ENCODE data around the gene CNIH3. TPM values are rescaled to one million over a fixed set of nuclear protein-coding genes. Genes with fewer than 3 reads are reported as not detected.
"Not testable (repeated sequence)": the region's sequence is repeated elsewhere in the genome, so short reads cannot be mapped to it uniquely, and the experiment has no call there.

Gene CNIH3
- 1 to 10 TPM; 1.6 to 3.1 (median 2.2) TPM for polyA plus RNA-seq

DNA sequence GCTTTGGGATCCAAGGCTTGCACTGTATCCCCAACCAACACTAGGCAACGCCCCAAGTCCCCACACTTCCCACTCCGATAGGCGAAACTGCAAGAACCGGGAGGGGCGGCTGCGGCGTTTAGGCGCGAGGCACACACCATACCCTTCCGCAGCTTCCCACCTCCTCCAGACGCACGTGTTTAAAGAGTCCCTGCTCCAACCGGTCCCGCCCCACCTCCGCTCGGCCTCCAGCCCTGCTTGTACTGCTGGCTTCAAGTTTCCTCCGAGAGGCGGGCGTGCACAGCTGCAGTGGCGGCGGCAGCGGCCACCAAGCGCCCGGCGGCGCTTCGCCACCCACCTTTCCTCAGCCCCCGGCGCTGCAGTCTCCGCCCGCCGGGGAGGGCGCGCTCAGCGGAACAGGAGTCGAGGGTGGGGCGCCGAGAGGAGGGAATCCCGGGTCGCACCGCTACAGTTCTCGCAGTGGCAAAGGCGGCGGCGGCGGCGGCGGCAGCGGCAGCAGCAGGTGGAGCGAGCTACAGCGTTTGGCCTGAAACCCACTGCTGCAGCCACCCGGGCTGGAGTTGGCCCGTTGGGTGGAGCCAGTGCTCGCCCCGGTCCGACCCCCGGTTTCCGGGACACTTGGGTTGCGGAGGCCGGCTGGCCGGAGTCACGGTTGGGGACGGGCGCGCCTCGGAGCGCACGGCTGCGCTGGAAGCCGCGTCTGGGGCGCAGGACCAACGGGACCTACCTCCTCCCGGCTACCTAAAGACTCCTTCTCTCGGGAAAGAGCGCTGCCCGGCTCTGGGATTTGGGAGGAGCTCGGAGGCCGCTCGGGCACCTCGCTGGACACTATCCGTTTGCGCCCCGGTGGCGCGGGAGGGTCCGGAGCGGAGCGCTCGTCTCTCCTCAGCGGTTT lies at the start of gene CNIH3:
TSS of gene CNIH3 (plus strand) at position 457 of the 895 bp plus-strand sequence. CDS start 858 bp downstream, outside the sequence.
- 0 to 1% (median 1%) methylated on average over 82 to 91 of the region's 91 CpGs for WGBS, 3 donors
- no peak within 1 kb of the TSS for H3K27ac ChIP-seq (ENCODE audit: low read depth, low read length)

GRCh38 chr1:224566492-224566891 lies 49.6 kb upstream of the CNIH3 start:
- WGBS, 3 donors, result 85 to 92% (median 88%) methylated on average over 1 of the region's 1 CpG

GRCh38 chr1:224569276-224569675 lies 46.8 kb upstream of the CNIH3 start:
- WGBS, 3 donors, result 97 to 98% (median 98%) methylated on average over 6 of the region's 6 CpGs
- no peak overlapping the region for H3K27ac ChIP-seq (ENCODE audit: low read depth, low read length)

More at GRCh38 chr1:224566492-224566891, 49.6 kb upstream of the CNIH3 start:
- H3K27ac ChIP-seq (ENCODE audit: low read depth, low read length), result not testable (repeated sequence)

- not testable (repeated sequence) for H3K27ac ChIP-seq (ENCODE audit: low read depth, low read length)
- WGBS, 3 donors, result 72 to 77% (median 76%) methylated on average over 3 of the region's 3 CpGs
These were observed 44.1 kb upstream of the CNIH3 start for GRCh38 chr1:224571975-224572374.

DNA sequence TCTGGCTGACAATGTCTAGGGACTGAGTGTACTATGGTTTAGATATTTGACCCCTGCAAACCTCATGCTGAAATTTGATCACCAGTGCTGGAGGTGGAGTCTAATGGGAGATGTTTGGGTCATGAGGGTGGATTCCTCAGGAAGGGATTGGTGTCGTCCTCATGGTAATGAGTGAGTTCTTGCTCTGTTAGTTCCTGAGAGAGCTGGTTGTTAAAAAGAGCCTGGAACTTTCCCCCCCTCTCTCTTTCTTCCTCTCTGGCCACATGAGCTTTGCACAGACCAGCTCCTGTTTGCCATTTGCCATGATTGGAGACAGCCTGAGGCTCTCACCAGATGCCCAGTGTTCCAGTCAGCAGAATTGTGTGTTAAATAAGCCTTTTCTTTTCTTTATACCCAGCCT lies 36.6 kb upstream of the CNIH3 start:
- WGBS, 3 donors, result 56 to 78% (median 68%) methylated on average over 1 of the region's 1 CpG
- no peak overlapping the region for H3K27ac ChIP-seq (ENCODE audit: low read depth, low read length)

GRCh38 chr1:224580006-224580405 lies 36.1 kb upstream of the CNIH3 start:
- WGBS, 3 donors, result 84 to 90% (median 87%) methylated on average over 3 of the region's 3 CpGs
- no peak overlapping the region for H3K27ac ChIP-seq (ENCODE audit: low read depth, low read length)

DNA sequence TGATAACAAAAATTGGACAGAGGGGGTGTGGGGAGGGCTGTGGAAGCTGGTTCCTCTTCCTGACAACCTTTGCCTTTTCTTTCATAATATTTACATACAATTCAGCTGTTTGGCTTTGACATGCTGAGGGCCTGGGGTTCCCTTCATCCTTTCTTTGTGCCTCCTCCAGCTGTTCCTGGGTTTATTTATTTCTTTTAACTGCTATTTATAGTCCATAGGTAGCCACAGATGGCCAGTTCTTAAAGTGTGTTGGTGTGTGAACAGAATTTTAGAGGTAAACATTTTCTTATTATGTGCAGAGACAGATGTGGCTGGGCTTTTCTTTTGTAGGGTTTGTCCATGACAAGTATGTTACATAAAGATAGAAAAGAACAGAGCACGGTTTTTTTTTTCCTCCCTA lies 34.1 kb upstream of the CNIH3 start:
- H3K27ac ChIP-seq (ENCODE audit: low read depth, low read length), result no peak overlapping the region
- WGBS, 3 donors, result 4 to 43% (median 43%) methylated on average over 1 of the region's 1 CpG

DNA sequence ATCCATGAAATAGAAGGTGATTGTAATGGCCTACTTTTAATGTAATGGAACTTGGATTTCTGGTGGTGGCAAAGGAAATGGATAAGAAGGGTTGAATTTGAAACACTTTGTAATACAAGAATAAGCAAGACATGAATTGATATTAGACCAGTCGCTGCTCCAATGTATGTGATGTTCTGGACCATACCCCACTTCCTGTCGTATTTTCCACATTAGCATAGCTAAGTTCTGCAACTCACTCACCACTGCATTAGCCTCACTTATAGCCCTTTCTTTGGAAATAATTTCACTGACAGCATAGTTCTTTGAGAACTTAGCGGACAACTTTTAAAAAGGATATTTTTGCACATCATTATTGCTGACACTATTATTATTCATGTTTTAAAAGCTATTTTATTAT lies 32.3 kb upstream of the CNIH3 start:
- H3K27ac ChIP-seq (ENCODE audit: low read depth, low read length), result no peak overlapping the region
- WGBS, 3 donors, result 91 to 98% (median 94%) methylated on average over 3 of the region's 3 CpGs

- no peak overlapping the region for H3K27ac ChIP-seq (ENCODE audit: low read depth, low read length)
- 86 to 96% (median 89%) methylated on average over 10 of the region's 10 CpGs for WGBS, 3 donors
These were observed 31.1 kb upstream of the CNIH3 start for GRCh38 chr1:224585051-224585450.

DNA sequence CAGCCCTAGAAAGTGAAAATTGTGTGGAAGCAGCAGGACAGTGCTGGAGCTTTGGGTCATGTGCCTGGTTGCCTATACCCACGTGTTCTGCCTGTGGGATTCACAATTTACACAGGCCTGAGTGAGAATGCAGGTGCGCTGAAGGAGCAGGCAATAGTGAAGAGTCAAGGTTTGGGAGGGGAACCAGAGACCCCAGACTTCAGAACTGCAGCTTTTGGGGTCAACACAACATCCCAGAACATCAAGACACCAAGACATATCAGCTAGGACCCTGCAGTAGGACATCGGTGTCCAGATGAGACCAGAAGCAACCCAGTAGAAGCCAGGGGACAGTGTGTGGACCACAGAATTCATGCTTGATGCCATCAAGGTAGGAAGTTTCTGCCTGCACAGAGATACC lies 29.1 kb upstream of the CNIH3 start:
- H3K27ac ChIP-seq (ENCODE audit: low read depth, low read length), result no peak overlapping the region
- 91 to 94% (median 93%) methylated on average over 3 of the region's 3 CpGs for WGBS, 3 donors

DNA sequence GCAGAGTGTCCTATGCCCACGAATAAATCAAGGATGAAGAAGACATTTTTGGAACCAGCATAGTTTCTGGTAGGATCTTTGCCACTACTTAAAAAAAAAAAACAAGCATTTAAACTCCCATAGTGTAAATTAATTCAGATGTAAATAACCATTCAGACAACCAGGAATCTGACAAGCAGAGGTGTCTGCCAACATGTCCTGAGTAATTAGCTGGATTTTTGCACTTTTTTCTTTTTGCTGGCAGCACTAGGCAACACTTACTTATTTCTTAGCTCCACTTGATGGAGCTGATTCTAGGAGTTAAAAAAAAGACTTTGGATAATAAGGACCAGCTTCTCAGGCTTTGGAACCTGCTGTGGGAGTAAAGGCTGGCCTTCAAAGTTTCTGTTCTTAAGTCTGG lies 27.6 kb upstream of the CNIH3 start:
- 78 to 82% (median 79%) methylated on average over 1 of the region's 1 CpG for WGBS, 3 donors
- H3K27ac ChIP-seq (ENCODE audit: low read depth, low read length), result no peak overlapping the region

DNA sequence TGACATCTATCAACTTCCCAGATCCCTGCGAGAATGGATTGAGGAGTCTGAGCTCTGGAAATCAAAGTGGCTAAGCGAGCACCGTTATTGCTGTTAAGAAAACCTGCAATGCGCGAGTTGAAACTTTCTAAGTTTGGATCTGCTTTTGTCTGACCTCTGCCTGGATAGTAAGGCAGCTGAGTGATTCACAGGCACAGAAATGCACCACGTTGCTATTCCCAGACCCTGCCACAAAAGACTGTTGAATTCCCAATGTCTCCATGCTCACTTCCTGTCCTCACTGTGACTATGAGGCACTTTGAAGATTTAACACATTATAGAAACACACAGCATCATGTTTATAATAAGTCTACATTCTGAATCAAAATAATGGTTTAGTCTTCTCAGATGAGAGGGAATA lies 27.1 kb upstream of the CNIH3 start:
- 61 to 86% (median 83%) methylated on average over 6 of the region's 6 CpGs for WGBS, 3 donors
- no peak overlapping the region for H3K27ac ChIP-seq (ENCODE audit: low read depth, low read length)

DNA sequence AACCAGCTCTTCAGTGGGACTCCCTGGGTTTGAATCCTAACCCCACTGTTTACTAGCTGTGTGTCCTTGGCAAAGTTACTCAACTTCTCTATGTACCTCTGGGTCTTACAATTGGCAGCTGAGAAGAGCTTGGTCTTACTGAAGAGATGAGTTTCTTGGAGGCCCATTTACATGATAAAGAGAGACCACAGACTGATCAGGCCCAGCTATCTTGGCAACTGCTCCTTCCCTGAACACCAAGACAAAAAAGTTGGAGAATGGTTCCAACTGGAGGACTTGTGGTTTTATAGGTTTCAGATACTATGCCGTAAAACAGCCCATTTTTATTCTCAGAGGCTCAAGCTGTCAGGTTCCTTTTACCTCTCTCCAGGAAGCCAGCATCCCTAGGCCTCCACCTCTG lies 24.8 kb upstream of the CNIH3 start:
- 74 to 97% (median 92%) methylated on average over 1 of the region's 1 CpG for WGBS, 3 donors
- H3K27ac ChIP-seq (ENCODE audit: low read depth, low read length), result no peak overlapping the region

DNA sequence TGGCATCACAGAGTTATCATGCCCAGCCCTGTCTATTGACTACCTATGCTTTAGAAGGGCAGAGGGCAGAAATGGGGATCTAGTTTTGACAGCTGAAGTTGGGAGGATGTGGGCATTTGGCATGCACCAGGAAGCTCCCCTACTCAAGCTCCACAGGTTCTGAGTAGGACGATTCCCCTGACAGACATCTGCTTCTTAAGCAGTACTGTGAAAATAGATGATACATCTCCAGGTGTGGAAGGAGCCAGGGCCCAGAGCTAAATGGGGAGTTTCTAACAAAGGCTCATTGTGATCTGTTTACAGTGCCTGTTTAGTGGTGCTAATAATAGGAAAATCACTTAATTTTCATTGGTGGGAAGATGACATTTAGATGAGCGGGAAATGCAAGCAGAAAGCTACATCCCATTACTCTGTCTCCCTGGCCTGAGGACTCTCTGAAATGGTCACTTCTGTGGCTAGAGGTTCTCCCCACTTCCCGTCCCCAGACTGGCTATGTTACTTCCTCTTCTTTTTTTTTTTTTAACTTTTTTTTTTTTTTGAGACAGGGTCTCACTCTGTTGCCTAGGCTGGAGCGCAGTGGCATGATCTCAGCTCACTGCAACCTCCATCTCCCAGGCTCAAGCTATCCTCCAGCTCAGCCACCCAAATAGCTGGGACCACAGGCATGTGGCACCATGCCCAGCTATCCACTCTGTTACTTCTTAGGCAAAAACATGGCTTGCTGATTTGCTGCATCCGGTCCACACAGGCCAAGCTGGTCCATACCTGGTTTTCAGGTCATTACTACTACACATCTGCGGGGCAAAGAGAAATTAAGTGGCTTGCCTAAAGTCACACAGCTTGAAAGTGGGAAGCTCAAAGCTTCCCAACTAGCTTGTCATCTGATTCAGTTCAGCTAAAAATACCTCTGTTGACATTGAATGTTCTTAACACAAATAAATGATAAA lies 23.2 kb upstream of the CNIH3 start:
- 57 to 80% (median 60%) methylated on average over 6 of the region's 6 CpGs for WGBS, 3 donors
- H3K27ac ChIP-seq (ENCODE audit: low read depth, low read length), result no peak overlapping the region

DNA sequence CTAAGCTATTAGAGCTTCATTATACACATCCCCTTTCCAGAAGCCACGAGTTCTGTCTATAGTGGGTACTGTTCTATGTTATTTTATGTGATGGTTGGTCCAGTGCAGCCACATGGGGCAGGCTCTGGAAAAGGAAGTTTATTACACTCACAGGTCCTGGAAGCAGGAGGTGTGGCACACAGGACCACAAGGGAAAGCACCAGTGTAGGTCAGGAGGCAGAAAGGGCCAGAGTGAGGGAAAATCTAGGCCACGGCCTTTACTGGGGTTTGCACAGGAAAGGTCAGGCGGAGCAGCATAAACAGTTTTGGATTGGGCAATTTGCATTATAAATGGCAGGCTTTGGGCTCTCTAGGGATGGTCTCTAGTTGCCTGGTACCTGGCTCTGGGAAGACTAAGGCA lies 21.8 kb upstream of the CNIH3 start:
- WGBS, 3 donors, result 82 to 89% (median 85%) methylated on average over 3 of the region's 3 CpGs
- H3K27ac ChIP-seq (ENCODE audit: low read depth, low read length), result no peak overlapping the region

- no peak overlapping the region for H3K27ac ChIP-seq (ENCODE audit: low read depth, low read length)
These were observed 21.3 kb upstream of the CNIH3 start for GRCh38 chr1:224594851-224595250.

DNA sequence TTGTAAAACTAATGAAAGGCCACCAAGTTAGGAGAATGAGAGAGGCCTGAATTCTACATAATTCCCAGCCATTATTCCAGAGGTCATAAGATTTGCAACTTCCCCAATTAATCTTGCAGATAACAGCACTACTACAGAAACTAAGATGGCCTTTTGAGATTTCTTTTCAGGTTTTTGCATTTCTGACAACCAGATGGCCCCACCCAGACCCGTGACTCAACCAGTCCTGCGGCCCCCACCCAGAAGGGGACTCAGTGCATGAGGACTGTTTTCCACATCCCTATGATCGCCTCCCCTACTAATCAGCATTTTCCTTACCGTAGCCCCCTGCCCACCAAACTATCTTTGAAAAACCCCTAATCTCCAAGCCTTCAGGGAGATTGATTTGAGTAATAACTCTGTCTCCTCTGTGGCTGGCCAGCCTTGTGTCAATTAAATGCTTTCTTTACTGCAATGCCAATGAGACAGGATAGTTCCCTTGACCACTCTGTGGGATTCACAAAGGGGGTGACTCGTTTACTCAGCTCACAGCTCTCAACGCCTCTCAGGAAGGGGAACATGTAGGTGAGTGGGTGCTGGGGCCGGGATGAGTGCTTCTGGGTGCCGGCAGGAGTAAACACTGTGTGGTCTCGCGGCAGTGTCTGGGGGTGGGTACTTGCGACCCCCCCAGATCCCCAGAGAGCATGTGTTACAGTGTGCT lies 10.5 kb upstream of the CNIH3 start:
- H3K27ac ChIP-seq (ENCODE audit: low read depth, low read length), result no peak overlapping the region
- 88 to 91% (median 91%) methylated on average over 11 of the region's 11 CpGs for WGBS, 3 donors

Measured in adipose tissue (tissue), 3 donors.